K562 (cell line): ENCODE measurements around the gene CCDC141. TPM values are rescaled to one million over a fixed set of nuclear protein-coding genes. Genes with fewer than 3 reads are reported as not detected.

ENCODE experiments used
- CBFA2T2 ChIP-seq: fragments of 450-650 bp; conservative IDR thresholded peaks from 2 replicates; pipeline ENCODE4 v1.6.1; 2017; ENCODE audit warnings: mild to moderate bottlenecking
- FOSL1 ChIP-seq: fragments of 200-800 bp; sonication (Bioruptor generic); conservative IDR thresholded peaks from 2 replicates; pipeline ENCODE4 v1.6.1; 2016; ENCODE audit warnings: missing genetic modification characterization, missing compliant biosample characterization
- GABPB1 ChIP-seq: sonication (generic); formaldehyde crosslinking; IDR thresholded peaks from 2 replicates; pipeline ENCODE4 v1.8.0; 2022; ENCODE audit warnings: mild to moderate bottlenecking, missing genetic modification reagents
- NRF1 ChIP-seq, 2 experiments: fragments of 450-650 bp; IDR thresholded peaks in 1 of 2; conservative IDR thresholded peaks in 1 of 2; 2 replicates each; pipeline ENCODE4 v1.6.1; 2014; ENCODE audit warnings: mild to moderate bottlenecking in 2 of 2
- RBM22 ChIP-seq: fragments of 200-400 bp; formaldehyde crosslinking; IDR thresholded peaks from 2 replicates; pipeline ENCODE4 v1.6.1; 2018; ENCODE audit warnings: low read length, low read depth; ENCODE audit not compliant: poor library complexity, severe bottlenecking
- SMARCE1 ChIP-seq: fragments of 450-650 bp; IDR thresholded peaks from 2 replicates; pipeline ENCODE4 v1.7.1; 2016; ENCODE audit warnings: mild to moderate bottlenecking
- polyA plus RNA-seq, 8 experiments: library from polyadenylated mRNA; depleted of rRNA in 4 of 8; stranded (reverse) in 5 of 8; unstranded in 3 of 8; fragments of >200 nt; fragmentation: Nextera tagmentation in 2 of 8; fragmentation: Illumina TruSeq in 1 of 8; extraction: Ambion mirVana in 2 of 8; extraction: Trizol in 1 of 8; gene quantifications; 2 replicates each; pipeline versions ENCODE4 v1.2.1 to v1.2.3, GENCODE V29; 2011 to 2014; ENCODE audit warnings: inconsistent platforms in 1 of 8, missing spikeins in 1 of 8
- total RNA-seq, 7 experiments: library from RNA; depleted of rRNA in 6 of 7; stranded (reverse); fragments of >200 nt in 6 of 7; fragmentation: Illumina TruSeq in 2 of 7; extraction: Trizol in 2 of 7; gene quantifications; 2 replicates each; pipeline versions ENCODE4 v1.2.1 to v1.2.3, GENCODE V29; 2011 to 2021; ENCODE audit warnings: low replicate concordance in 1 of 7
- TF ChIP-seq, protein P1 (sequence below): fragments of 450-650 bp; IDR thresholded peaks from 2 replicates; pipeline ENCODE4 v1.6.1; 2016; ENCODE audit warnings: low read depth

Gene CCDC141
- total and polyA plus RNA-seq, 9 of the 15 experiments (the other 6 are each of a cell fraction or from before 2014, with no cell fraction given) = 0.09 TPM; not detected in 8

DNA sequence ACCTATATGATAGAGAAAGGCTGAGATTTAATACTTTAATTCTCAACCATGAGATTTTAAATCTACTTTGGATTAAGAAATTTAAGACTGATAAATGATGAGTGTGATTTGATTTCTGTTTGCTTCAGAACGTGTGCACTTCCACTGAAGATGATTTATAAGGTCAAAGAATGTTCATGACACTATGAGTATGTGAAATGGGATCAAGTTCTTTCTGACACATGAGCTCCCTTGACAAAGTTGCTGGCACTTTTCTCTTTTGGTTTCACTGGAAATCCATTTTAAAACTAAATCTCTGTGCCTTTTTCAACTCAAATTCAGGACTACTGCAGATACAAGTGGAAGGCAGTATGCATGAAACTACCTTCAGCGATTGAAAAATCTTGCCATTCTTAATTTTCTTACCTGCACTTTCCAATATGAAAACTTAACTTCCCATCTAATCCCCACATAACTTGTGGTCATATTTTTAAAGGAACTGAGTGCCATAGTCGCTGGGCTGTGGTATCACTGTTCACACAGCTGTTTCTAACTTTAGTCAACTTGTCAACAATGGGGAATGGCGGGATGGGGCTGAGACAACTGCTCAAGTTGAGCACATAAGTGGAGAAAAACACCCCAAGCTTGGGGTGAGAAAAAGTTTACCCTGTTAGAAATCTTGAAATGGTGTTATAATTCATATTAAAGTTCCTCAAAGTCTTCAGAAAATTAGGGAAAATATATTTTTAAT, 190.9 kb downstream of the CCDC141 start (continued):
- TF ChIP-seq, protein P1, sequence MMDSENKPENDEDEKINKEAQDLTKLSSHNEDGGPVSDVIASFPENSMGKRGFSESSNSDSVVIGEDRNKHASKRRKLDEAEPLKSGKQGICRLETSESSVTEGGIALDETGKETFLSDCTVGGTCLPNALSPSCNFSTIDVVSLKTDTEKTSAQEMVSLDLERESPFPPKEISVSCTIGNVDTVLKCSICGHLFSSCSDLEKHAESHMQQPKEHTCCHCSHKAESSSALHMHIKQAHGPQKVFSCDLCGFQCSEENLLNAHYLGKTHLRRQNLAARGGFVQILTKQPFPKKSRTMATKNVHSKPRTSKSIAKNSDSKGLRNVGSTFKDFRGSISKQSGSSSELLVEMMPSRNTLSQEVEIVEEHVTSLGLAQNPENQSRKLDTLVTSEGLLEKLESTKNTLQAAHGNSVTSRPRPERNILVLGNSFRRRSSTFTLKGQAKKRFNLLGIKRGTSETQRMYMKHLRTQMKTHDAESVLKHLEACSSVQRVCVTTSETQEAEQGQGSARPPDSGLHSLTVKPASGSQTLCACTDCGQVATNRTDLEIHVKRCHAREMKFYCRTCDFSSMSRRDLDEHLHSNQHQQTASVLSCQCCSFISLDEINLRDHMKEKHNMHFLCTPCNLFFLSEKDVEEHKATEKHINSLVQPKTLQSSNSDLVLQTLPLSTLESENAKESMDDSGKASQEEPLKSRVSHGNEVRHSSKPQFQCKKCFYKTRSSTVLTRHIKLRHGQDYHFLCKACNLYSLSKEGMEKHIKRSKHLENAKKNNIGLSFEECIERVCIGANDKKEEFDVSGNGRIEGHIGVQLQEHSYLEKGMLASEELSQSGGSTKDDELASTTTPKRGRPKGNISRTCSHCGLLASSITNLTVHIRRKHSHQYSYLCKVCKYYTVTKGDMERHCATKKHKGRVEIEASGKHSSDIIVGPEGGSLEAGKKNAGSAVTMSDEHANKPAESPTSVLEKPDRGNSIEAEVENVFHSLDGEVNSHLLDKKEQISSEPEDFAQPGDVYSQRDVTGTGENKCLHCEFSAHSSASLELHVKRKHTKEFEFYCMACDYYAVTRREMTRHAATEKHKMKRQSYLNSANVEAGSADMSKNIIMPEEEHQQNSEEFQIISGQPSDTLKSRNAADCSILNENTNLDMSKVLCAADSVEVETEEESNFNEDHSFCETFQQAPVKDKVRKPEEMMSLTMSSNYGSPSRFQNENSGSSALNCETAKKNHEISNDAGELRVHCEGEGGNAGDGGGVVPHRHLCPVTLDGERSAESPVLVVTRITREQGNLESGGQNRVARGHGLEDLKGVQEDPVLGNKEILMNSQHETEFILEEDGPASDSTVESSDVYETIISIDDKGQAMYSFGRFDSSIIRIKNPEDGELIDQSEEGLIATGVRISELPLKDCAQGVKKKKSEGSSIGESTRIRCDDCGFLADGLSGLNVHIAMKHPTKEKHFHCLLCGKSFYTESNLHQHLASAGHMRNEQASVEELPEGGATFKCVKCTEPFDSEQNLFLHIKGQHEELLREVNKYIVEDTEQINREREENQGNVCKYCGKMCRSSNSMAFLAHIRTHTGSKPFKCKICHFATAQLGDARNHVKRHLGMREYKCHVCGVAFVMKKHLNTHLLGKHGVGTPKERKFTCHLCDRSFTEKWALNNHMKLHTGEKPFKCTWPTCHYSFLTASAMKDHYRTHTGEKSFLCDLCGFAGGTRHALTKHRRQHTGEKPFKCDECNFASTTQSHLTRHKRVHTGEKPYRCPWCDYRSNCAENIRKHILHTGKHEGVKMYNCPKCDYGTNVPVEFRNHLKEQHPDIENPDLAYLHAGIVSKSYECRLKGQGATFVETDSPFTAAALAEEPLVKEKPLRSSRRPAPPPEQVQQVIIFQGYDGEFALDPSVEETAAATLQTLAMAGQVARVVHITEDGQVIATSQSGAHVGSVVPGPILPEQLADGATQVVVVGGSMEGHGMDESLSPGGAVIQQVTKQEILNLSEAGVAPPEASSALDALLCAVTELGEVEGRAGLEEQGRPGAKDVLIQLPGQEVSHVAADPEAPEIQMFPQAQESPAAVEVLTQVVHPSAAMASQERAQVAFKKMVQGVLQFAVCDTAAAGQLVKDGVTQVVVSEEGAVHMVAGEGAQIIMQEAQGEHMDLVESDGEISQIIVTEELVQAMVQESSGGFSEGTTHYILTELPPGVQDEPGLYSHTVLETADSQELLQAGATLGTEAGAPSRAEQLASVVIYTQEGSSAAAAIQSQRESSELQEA = no peak
- no peak for TF ChIP-seq GABPB1 (CRISPR knock-in tag)
- no peak for TF ChIP-seq FOSL1
- TF ChIP-seq RBM22 = no peak
- no peak for TF ChIP-seq SMARCE1
- no peak for TF ChIP-seq NRF1 (conservative IDR thresholded peaks at IDR 0.05 in 1 of 2, IDR thresholded peaks at IDR 0.05 in 1 of 2)
- no peak for TF ChIP-seq CBFA2T2
